GM13976 (cell line): ENCODE results near the gene YWHAQ.

Experiments used
- DNase-seq: peaks from one replicate; pipeline ENCODE4 v3.0.0; 2012; ENCODE audit warnings: low spot score
- CTCF ChIP-seq: IDR thresholded peaks from 2 replicates; pipeline ENCODE4 v1.5.1; 2012; ENCODE audit warnings: borderline replicate concordance, mild to moderate bottlenecking; ENCODE audit not compliant: insufficient read depth; ENCODE audit errors: extremely low read depth, missing control alignments, control extremely low read depth
- in situ Hi-C: fragments of 300-500 bp; cut with MboI; formaldehyde crosslinking; loops from one replicate; pipeline ENCODE4 v1.12.0; 2022; ENCODE audit warnings: low sequenced_read_pairs, mixed read lengths, inconsistent platforms; ENCODE audit not compliant: unreplicated experiment

YWHAQ gene

GRCh38 chr2:9536504-9536903 is 94.3 kb downstream of the YWHAQ start:
- in situ Hi-C loops = no loop called here
- TF ChIP-seq CTCF = no peak
- no peak for DNase-seq

GRCh38 chr2:9535177-9535576 is 95.6 kb downstream of the YWHAQ start:
- DNase-seq = no peak
- TF ChIP-seq CTCF = no peak
- in situ Hi-C loops = no loop called here
